NT2/D1 (cell line): ENCODE results near the gene SERINC5.

Experiments used
- SUZ12 ChIP-seq: IDR thresholded peaks from 2 replicates; pipeline ENCODE4 v1.6.1; 2011; ENCODE audit not compliant: insufficient read length, insufficient read depth; ENCODE audit errors: extremely low read depth
- YY1 ChIP-seq: IDR thresholded peaks from 2 replicates; pipeline ENCODE4 v1.6.1; 2011; ENCODE audit not compliant: insufficient read length, insufficient read depth

DNA sequence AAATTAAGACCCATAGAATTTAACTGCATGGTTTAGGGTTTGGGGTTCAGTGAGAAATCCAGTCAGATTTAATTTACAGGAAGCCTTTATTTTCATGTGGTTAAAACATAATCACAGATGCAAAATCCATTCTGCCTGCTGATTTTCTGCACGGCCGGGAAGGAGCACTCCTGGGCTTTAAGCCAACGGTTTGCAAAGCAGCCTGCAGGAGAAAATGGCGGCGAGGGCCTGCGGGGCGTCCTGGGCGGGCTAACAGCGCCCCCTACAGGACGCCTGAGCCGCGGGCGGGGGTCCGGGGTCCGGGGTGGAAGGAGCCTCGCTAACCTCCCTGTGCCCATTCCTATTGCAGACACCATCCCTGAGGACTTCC, 173.1 kb downstream of the SERINC5 start:
- peak; percentile 58 for TF ChIP-seq YY1
- no peak for TF ChIP-seq SUZ12
